Jurkat, Clone E6-1 (cell line): ENCODE measurements around the gene SPTSSA.
"Not testable (repeated sequence)": the region's sequence is repeated elsewhere in the genome, so short reads cannot be mapped to it uniquely, and the experiment has no call there.

Experiments
- DNase-seq: peaks from one replicate; pipeline ENCODE4 v3.0.0-alpha.2; 2011; ENCODE audit warnings: low read depth, low spot score
- H3K4me3 ChIP-seq: 2 replicates; pipeline ENCODE4 v1.5.1; 2011; ENCODE audit warnings: mild to moderate bottlenecking, low read length, control low read depth, moderate library complexity

Gene SPTSSA

DNA sequence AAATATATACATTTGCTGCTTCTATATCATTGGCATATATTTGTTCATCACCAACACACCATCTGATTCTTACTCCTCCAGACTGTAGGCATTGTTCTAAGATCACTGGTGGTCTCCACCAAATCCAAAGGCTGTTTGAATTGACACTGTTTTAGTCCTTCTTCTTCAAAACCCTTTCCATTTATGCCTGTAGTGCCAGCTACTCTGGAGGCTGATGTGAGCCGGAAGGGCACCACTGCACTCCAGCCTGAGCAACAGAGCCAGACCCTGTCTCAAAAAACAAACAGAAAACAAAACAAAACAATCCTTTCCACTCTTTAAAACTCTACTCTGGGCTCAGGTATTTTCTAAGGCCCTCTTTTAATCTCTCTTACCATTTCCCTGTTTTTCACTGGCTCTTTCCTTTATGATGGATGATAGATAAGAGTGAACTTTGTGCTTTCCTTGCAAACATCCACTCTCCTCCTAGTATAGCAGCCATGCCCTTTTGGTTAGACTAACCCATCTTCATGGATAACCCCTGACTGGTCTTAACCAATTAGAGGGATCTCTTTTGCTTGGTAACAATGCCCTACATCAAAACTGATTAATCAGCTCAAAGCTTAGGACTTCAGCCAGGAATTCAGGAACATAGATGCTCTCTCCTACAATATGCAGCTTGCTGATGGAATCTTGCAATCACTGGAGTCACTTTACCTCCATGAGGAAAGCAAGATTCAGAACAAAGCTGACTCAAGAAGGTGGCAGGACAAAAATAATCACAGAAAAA lies 24.9 kb downstream of the SPTSSA start:
- no peak overlapping the region for H3K4me3 ChIP-seq
- DNase-seq, result no peak

- DNase-seq, result no peak
- H3K4me3 ChIP-seq, result no peak overlapping the region
These were observed 25.7 kb downstream of the SPTSSA start for GRCh38 chr14:34436118-34436905.

DNA sequence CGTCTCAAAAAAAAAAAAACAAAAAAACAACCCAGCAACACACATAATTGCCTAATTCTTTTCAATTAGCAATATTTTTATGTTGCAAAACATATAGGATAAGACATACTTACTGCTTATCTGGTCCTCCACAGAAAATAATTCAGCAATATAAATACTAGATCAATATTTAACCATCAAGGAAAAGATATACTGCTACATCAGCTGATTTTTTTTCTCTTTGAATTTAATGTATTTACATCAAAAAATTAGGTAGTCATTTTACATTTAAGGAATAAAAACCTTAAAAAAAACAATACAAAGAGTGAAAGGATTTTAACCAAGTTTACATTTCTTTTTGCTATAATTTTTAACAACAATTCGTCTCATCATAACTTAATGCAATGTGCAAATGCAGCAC lies 28.1 kb downstream of the SPTSSA start:
- no peak overlapping the region for H3K4me3 ChIP-seq
- DNase-seq, result no peak

- not testable (repeated sequence) for H3K4me3 ChIP-seq, DNase-seq
These were observed 34.0 kb downstream of the SPTSSA start for GRCh38 chr14:34428102-34428466.

DNA sequence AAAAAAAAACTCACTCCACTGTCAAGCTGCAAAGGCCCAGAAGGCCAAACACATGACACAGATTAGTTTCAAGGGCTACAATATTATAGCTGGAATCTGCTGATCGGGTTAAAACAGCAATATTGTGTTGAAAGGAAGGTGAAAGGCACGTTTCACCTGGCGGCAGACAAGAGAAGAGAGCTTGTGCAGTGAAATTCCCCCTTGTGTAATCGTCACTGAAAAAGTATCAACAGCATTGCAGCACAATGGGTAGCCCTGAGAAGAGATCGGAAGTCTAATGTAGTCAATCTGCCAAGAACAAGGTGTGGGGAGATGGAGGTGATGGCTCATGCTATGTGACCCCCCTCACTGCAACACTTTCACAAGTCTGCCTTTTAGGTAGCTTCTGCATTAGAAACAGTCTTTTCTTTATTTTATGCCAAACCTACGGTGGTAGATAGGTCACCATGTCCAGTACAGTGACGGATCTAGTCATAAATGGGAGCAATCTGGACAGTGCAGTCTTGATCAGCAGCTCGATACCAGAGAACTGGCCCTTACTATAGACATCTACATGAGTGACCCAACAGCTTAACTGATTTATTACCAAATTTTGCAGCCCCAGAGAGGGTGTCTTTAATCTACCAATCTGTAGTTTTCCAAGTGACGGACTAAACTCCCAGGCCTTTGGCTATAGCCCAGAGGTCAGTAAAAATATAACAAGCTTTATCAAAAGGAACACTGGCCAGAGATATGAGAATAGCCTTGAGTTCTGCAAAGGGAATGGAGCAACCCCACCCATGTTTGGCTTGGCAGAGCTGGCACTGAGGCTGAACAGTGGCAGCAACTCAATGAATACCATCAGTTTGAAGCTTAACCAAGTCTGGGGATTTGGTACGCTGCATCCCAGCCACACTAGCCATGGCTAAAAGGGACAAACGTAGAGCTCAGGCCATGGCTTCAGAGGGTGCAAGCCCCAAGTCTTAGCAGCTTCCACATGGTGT lies 35.4 kb downstream of the SPTSSA start:
- no peak overlapping the region for H3K4me3 ChIP-seq
- no peak for DNase-seq

GRCh38 chr14:34425095-34425851 lies 36.8 kb downstream of the SPTSSA start:
- DNase-seq, result no peak
- H3K4me3 ChIP-seq, result no peak overlapping the region

GRCh38 chr14:34424488-34424887 lies 37.6 kb downstream of the SPTSSA start:
- H3K4me3 ChIP-seq, result no peak overlapping the region
- no peak for DNase-seq

DNA sequence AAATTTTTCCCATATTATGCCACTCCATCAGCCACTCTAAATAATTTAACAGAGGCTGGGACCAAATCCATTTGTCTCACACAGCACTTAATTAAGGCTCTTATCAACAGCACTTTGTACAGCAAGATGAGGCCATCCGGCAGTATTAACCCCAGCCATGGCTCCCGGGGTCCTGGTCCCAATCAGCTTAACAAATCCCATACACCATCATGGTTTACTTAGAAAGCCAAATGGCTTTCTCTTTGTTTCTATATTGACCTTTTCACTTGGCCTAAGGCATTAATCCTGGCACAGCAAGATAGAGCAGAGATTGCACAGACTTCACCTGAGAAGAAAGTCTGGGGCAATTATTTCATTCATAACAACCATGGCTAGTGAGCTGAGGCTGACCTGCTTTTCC lies 38.6 kb downstream of the SPTSSA start:
- no peak overlapping the region for H3K4me3 ChIP-seq
- no peak for DNase-seq

DNA sequence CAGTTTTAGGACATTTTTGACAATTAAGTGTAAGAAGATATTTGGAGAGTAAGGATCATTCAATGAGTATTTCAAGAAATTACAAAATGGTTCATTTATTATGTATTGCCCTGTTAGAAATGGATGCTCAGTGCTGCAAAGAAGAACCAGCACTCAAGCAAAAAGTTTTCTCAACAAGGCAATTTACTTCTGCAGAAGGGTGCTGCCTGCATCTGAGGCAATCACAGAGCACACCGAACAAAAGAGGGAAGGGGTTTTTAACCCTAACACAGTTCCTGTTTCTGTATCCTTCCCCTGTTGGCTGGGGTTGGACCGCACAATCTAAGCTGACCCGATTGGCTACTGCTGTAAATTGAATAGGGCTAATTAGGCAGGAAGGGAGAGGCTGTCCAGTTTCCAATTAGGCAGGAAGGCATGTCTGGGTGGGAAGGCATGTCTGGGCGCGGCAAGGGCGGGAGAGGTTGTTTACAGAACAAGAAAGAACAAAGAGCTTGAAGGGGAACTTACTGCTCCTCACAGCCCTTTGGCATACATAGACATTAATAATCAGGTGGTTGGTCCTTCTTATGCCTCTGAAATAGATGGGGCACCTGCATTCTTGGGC lies 41.4 kb downstream of the SPTSSA start:
- no peak overlapping the region for H3K4me3 ChIP-seq
- no peak for DNase-seq

- no peak for DNase-seq
- no peak overlapping the region for H3K4me3 ChIP-seq
These were observed 52.3 kb downstream of the SPTSSA start for GRCh38 chr14:34409721-34410120.

GRCh38 chr14:34407951-34408350 lies 54.1 kb downstream of the SPTSSA start:
- DNase-seq, result no peak
- no peak overlapping the region for H3K4me3 ChIP-seq

DNA sequence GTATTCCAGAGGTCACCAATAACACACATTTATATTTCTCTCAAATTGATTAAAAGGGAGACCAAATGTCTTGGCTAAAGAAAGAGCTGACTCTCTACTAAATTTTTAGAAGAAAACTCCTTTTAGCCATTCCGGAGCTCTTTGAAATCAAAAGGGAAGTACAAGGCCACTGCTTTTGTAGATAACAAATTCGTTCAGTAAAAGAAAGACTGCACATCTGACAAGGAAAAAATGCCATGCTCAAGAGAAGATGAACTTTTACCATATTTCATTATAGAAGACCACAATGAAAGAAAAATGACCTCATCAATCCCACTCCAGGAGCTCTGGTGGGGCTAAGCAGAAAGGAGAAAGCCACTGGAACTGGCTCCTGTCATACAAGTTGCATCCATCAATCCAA lies 57.6 kb downstream of the SPTSSA start:
- no peak overlapping the region for H3K4me3 ChIP-seq

GRCh38 chr14:34403646-34404045 lies 58.4 kb downstream of the SPTSSA start:
- no peak overlapping the region for H3K4me3 ChIP-seq
- DNase-seq, result no peak

More for the DNA sequence above, 57.6 kb downstream of the SPTSSA start:
- no peak for DNase-seq

DNA sequence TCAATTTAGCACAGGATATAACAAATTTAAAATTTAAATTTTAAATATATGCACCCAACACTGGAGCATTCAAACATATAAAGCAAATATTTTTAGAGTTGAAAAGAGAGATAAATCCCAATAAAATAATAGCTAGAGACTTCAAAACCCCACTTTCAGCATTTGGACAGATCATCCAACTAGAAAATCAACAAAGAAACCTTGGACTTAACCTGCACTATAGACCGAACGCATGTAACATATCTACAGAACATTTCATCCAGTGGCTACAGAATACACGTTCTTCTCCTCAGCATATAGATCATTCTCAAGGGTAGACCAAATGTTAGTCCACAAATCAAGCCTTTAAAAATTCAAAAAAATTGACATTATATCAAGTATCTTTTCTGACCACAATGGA lies 64.0 kb downstream of the SPTSSA start:
- no peak overlapping the region for H3K4me3 ChIP-seq
- DNase-seq, result no peak

GRCh38 chr14:34387974-34388516 lies 74.0 kb downstream of the SPTSSA start:
- no peak for DNase-seq
- H3K4me3 ChIP-seq, result no peak overlapping the region

GRCh38 chr14:34386865-34387485 lies 75.1 kb downstream of the SPTSSA start:
- no peak for DNase-seq
- H3K4me3 ChIP-seq, result no peak overlapping the region

DNA sequence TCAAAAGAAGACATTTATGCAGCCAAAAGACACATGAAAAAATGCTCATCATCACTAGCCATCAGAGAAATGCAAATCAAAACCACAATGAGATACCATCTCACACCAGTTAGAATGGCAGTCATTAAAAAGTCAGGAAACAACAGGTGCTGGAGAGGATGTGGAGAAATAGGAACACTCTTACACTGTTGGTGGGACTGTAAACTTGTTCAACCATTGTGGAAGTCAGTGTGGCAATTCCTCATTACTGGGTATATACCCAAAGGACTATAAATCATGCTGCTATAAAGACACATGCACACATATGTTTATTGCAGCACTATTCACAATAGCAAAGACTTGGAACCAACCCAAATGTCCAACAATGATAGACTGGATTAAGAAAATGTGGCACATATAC lies 76.2 kb downstream of the SPTSSA start:
- not testable (repeated sequence) for H3K4me3 ChIP-seq, DNase-seq

- DNase-seq, result no peak
- no peak overlapping the region for H3K4me3 ChIP-seq
These were observed 78.2 kb downstream of the SPTSSA start for GRCh38 chr14:34383839-34384238.
